ENCODE data around the gene VARS1. TPM values are rescaled to one million over a fixed set of nuclear protein-coding genes. Genes with fewer than 3 reads are reported as not detected.

The VARS1 gene
- total RNA-seq, 1 experiment from 2014 or later, result 132 TPM

- Mint-ChIP-seq H3K4me1 (ENCODE audit: low read depth, unreplicated experiment) (peaks cover 5% of the 10 kb centered on the region), H3K36me3 (ENCODE audit: insufficient read depth, unreplicated experiment) (peaks cover 28% of the 10 kb centered on the region), H3K27ac (ENCODE audit: unreplicated experiment) (peak overlapping the region; percentile 59), H3K4me3 (ENCODE audit: unreplicated experiment) (no peak overlapping the region), H3K9me3 (ENCODE audit: unreplicated experiment) (no peaks in the 10 kb centered on the region), H3K27me3 (ENCODE audit: insufficient read depth, unreplicated experiment) (no peaks in the 10 kb centered on the region)
- no TSS peak for BruUV-seq (replicated peaks)
- CTCF ChIA-PET, result no interaction called here
- no peak overlapping the region for H3K4me3 ChIP-seq (ENCODE audit: low read depth, low read length)
- no peak for DNase-seq
- intact Hi-C loops (cut with micrococcal nuclease; ENCODE audit: unreplicated experiment), result no loop called here
- H3K36me3 ChIP-seq (ENCODE audit: control insufficient read depth, insufficient read depth, low read length), result no peaks in the 10 kb centered on the region
- no peaks in the 10 kb centered on the region for H3K27me3 ChIP-seq (replicated peaks; ENCODE audit: control insufficient read depth, insufficient read depth, low read length)
- peaks cover 23% of the 10 kb centered on the region for H3K4me1 ChIP-seq
- no peaks in the 10 kb centered on the region for H3K9me3 ChIP-seq
- TF ChIP-seq CTCF (IDR thresholded peaks at IDR 0.05; ENCODE audit: insufficient read depth in 1 of 2, low read depth in 1 of 2, low read length in 1 of 2, severe bottlenecking in 1 of 2, unreplicated experiment in 1 of 2), result no peak
- POLR2A ChIA-PET, result no interaction called here
These were observed 19.0 kb downstream of the VARS1 start for GRCh38 chr6:31776485-31776988.

- intact Hi-C loops (cut with micrococcal nuclease; ENCODE audit: unreplicated experiment), result no loop called here
- Mint-ChIP-seq H3K36me3 (ENCODE audit: insufficient read depth, unreplicated experiment) (peaks cover 22% of the 10 kb centered on the region), H3K27me3 (ENCODE audit: insufficient read depth, unreplicated experiment) (no peaks in the 10 kb centered on the region), H3K27ac (ENCODE audit: unreplicated experiment) (peak overlapping the region; percentile 59), H3K4me3 (ENCODE audit: unreplicated experiment) (no peak overlapping the region), H3K9me3 (ENCODE audit: unreplicated experiment) (no peaks in the 10 kb centered on the region), H3K4me1 (ENCODE audit: low read depth, unreplicated experiment) (peaks cover 5% of the 10 kb centered on the region)
- ChIA-PET CTCF (interaction anchor here (0.6 to 1.0 kb wide), 2 partner anchors 16 to 198 kb away, joined by 4 to 5 read pairs; no protein-coding TSS in a partner anchor), POLR2A (interaction anchor here (1.8 kb wide), 1 partner anchor 51 kb away, joined by 8 read pairs; the partner anchor contains the start of gene HSPA1B)
- Histone ChIP-seq H3K36me3 (ENCODE audit: control insufficient read depth, insufficient read depth, low read length) (no peaks in the 10 kb centered on the region), H3K9me3 (no peaks in the 10 kb centered on the region), H3K4me1 (peaks cover 23% of the 10 kb centered on the region), H3K4me3 (ENCODE audit: low read depth, low read length) (no peak overlapping the region), H3K27me3 (replicated peaks; ENCODE audit: control insufficient read depth, insufficient read depth, low read length) (no peaks in the 10 kb centered on the region)
- no peak for DNase-seq
- TF ChIP-seq CTCF (IDR thresholded peaks at IDR 0.05; ENCODE audit: insufficient read depth in 1 of 2, low read depth in 1 of 2, low read length in 1 of 2, severe bottlenecking in 1 of 2, unreplicated experiment in 1 of 2), result no peak
- no TSS peak for BruUV-seq (replicated peaks)
These were observed 19.7 kb downstream of the VARS1 start for GRCh38 chr6:31775633-31776484.

- BruUV-seq (replicated peaks), result no TSS peak
- H3K4me1 ChIP-seq, result peaks cover 23% of the 10 kb centered on the region
- no peak for TF ChIP-seq CTCF (IDR thresholded peaks at IDR 0.05; ENCODE audit: insufficient read depth in 1 of 2, low read depth in 1 of 2, low read length in 1 of 2, severe bottlenecking in 1 of 2, unreplicated experiment in 1 of 2)
- ChIA-PET CTCF (interaction anchor here (0.6 to 1.0 kb wide), 2 partner anchors 16 to 197 kb away, joined by 4 to 5 read pairs; no protein-coding TSS in a partner anchor), POLR2A (interaction anchor here (1.8 kb wide), 1 partner anchor 52 kb away, joined by 8 read pairs; the partner anchor contains the start of gene HSPA1B)
- Mint-ChIP-seq H3K4me3 (ENCODE audit: unreplicated experiment) (no peak overlapping the region), H3K9me3 (ENCODE audit: unreplicated experiment) (no peaks in the 10 kb centered on the region), H3K27ac (ENCODE audit: unreplicated experiment) (no peak overlapping the region), H3K27me3 (ENCODE audit: insufficient read depth, unreplicated experiment) (no peaks in the 10 kb centered on the region), H3K36me3 (ENCODE audit: insufficient read depth, unreplicated experiment) (peaks cover 16% of the 10 kb centered on the region), H3K4me1 (ENCODE audit: low read depth, unreplicated experiment) (peaks cover 5% of the 10 kb centered on the region)
- no peak overlapping the region for H3K4me3 ChIP-seq (ENCODE audit: low read depth, low read length)
- no peaks in the 10 kb centered on the region for H3K9me3 ChIP-seq
- no peaks in the 10 kb centered on the region for H3K36me3 ChIP-seq (ENCODE audit: control insufficient read depth, insufficient read depth, low read length)
- no peaks in the 10 kb centered on the region for H3K27me3 ChIP-seq (replicated peaks; ENCODE audit: control insufficient read depth, insufficient read depth, low read length)
- no peak for DNase-seq
- intact Hi-C loops (cut with micrococcal nuclease; ENCODE audit: unreplicated experiment), result no loop called here
These were observed 20.4 kb downstream of the VARS1 start for GRCh38 chr6:31775184-31775583.

Data from Caco-2 (cell line).